GM12864 (cell line): ENCODE measurements around the gene RASSF8.

ENCODE experiments used
- DNase-seq: peaks from one replicate; pipeline ENCODE4 v3.0.0-alpha.2; 2011; ENCODE audit warnings: low read depth
- H3K4me3 ChIP-seq: 2 replicates; pipeline ENCODE4 v1.5.1; 2011; ENCODE audit warnings: mild to moderate bottlenecking, low read depth, low read length, control low read depth
- CTCF ChIP-seq: IDR thresholded peaks from 2 replicates; pipeline ENCODE4 v1.5.1; 2011; ENCODE audit warnings: low read depth, mild to moderate bottlenecking, moderate library complexity, low read length, control low read depth, inconsistent platforms; ENCODE audit errors: missing control alignments

RASSF8 gene

GRCh38 chr12:25975179-25975578 is 16.7 kb downstream of the RASSF8 start:
- no peak for DNase-seq
- no peak overlapping the region for H3K4me3 ChIP-seq
- no peak for TF ChIP-seq CTCF

- TF ChIP-seq CTCF, result no peak
- no peak overlapping the region for H3K4me3 ChIP-seq
- no peak for DNase-seq
These were observed 17.2 kb downstream of the RASSF8 start for GRCh38 chr12:25975682-25976081.

GRCh38 chr12:25976289-25976688 is 17.8 kb downstream of the RASSF8 start:
- DNase-seq, result no peak
- H3K4me3 ChIP-seq, result no peak overlapping the region
- no peak for TF ChIP-seq CTCF

- no peak for DNase-seq
- H3K4me3 ChIP-seq, result no peak overlapping the region
- no peak for TF ChIP-seq CTCF
These were observed 18.6 kb downstream of the RASSF8 start for GRCh38 chr12:25977047-25977446.

GRCh38 chr12:25979059-25979458 is 20.6 kb downstream of the RASSF8 start:
- no peak for DNase-seq
- no peak for TF ChIP-seq CTCF
- no peak overlapping the region for H3K4me3 ChIP-seq

GRCh38 chr12:25979563-25979962 is 21.1 kb downstream of the RASSF8 start:
- DNase-seq, result no peak
- no peak overlapping the region for H3K4me3 ChIP-seq
- TF ChIP-seq CTCF, result no peak

- H3K4me3 ChIP-seq, result no peak overlapping the region
- no peak for TF ChIP-seq CTCF
- no peak for DNase-seq
These were observed 21.6 kb downstream of the RASSF8 start for GRCh38 chr12:25980035-25980434.
